K562 (cell line): ENCODE results near the gene ASCL2.

Source experiments
- CEBPB ChIP-seq: fragments of 450-650 bp; IDR thresholded peaks from 2 replicates; pipeline ENCODE4 v1.6.1; 2016; ENCODE audit warnings: missing genetic modification characterization, missing compliant biosample characterization
- CHD4 ChIP-seq: fragments of 200-600 bp; sonication (generic); IDR thresholded peaks from 3 replicates; pipeline ENCODE4 v1.6.1; 2012; ENCODE audit warnings: low read depth, mild to moderate bottlenecking, mixed read lengths, low read length, inconsistent platforms; ENCODE audit not compliant: insufficient read depth, insufficient replicate concordance, poor library complexity, severe bottlenecking
- SAFB2 ChIP-seq: fragments of 200-400 bp; formaldehyde crosslinking; IDR thresholded peaks from 2 replicates; pipeline ENCODE4 v1.6.1; 2018; ENCODE audit warnings: borderline replicate concordance, low read length, low read depth, moderate library complexity; ENCODE audit not compliant: severe bottlenecking
- TF ChIP-seq, protein P1 (sequence below): IDR thresholded peaks from 3 replicates; pipeline ENCODE4 v1.6.1; 2011; ENCODE audit warnings: borderline replicate concordance, mild to moderate bottlenecking, moderate library complexity; ENCODE audit not compliant: insufficient read length; ENCODE audit errors: extremely low read depth

GRCh38 chr11:2259897-2260451 is 10.4 kb downstream of the ASCL2 start:
- TF ChIP-seq CHD4 (no peak), SAFB2 (no peak), CEBPB (tag) (no peak)
- TF ChIP-seq, protein P1, sequence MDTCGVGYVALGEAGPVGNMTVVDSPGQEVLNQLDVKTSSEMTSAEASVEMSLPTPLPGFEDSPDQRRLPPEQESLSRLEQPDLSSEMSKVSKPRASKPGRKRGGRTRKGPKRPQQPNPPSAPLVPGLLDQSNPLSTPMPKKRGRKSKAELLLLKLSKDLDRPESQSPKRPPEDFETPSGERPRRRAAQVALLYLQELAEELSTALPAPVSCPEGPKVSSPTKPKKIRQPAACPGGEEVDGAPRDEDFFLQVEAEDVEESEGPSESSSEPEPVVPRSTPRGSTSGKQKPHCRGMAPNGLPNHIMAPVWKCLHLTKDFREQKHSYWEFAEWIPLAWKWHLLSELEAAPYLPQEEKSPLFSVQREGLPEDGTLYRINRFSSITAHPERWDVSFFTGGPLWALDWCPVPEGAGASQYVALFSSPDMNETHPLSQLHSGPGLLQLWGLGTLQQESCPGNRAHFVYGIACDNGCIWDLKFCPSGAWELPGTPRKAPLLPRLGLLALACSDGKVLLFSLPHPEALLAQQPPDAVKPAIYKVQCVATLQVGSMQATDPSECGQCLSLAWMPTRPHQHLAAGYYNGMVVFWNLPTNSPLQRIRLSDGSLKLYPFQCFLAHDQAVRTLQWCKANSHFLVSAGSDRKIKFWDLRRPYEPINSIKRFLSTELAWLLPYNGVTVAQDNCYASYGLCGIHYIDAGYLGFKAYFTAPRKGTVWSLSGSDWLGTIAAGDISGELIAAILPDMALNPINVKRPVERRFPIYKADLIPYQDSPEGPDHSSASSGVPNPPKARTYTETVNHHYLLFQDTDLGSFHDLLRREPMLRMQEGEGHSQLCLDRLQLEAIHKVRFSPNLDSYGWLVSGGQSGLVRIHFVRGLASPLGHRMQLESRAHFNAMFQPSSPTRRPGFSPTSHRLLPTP: no peak
